GM12878 (cell line): ENCODE measurements around the gene PLEKHD1. TPM values are rescaled to one million over a fixed set of nuclear protein-coding genes. Genes with fewer than 3 reads are reported as not detected.

Source experiments
- ATAC-seq: fragments of 200-7000 bp; cut with Tn5 transposase; 3 replicates; pipeline ENCODE4 v1.9.1; 2020; ENCODE audit warnings: mild to moderate bottlenecking, moderate library complexity
- BruUV-seq: library from RNA; stranded (reverse); fragments of 400-500 nt; replicated peaks from 2 replicates; lab custom pipeline; 2021; lab: Mats Ljungman, UMichigan
- CTCF ChIA-PET: fragments of 300-600 bp; sonication (Branson Sonifier 250); formaldehyde crosslinking; extraction: SDS; loops from one replicate; lab custom pipeline; 2021; ENCODE audit warnings: inconsistent platforms; lab: Yijun Ruan, JAX
- POLR2A ChIA-PET: fragments of 350-600 bp; formaldehyde crosslinking; extraction: SDS; loops from one replicate; lab custom pipeline; 2021; ENCODE audit warnings: inconsistent platforms; lab: Charles Lee
- RAD21 ChIA-PET: fragments of 300-600 bp; sonication (Branson Sonifier 250); formaldehyde crosslinking; loops from one replicate; lab custom pipeline; 2023; ENCODE audit warnings: antibody characterized with exemption; ENCODE audit not compliant: unreplicated experiment; lab: Charles Lee
- SMC1A ChIA-PET: fragments of 300-600 bp; sonication (Branson Sonifier 250); formaldehyde crosslinking; loops from one replicate; lab custom pipeline; 2023; ENCODE audit not compliant: unreplicated experiment, uncharacterized antibody; lab: Charles Lee
- DNase-seq: peaks from one replicate; pipeline ENCODE4 v3.0.0-alpha.2; 2011; ENCODE audit warnings: low read depth, low spot score
- FAIRE-seq: peaks from 3 replicates; lab custom pipeline; 2011; peaks lifted over from hg19 to GRCh38; lab: Jason Lieb, UNC
- H2AFZ ChIP-seq: 2 replicates; pipeline ENCODE4 v1.6.0; 2011; ENCODE audit warnings: low read depth, low read length, control low read depth; ENCODE audit not compliant: control insufficient read depth
- H3K27ac ChIP-seq: 2 replicates; pipeline ENCODE4 v1.5.1; 2011; ENCODE audit warnings: control low read depth; ENCODE audit not compliant: control insufficient read depth, insufficient read depth
- H3K27me3 ChIP-seq, 2 experiments: replicated peaks in 1 of 2; 2 replicates each; pipeline versions ENCODE4 v1.6.0 to v1.6.1; 2011; ENCODE audit warnings: low read length in 1 of 2; ENCODE audit not compliant: control insufficient read depth in 2 of 2, insufficient read depth in 2 of 2
- H3K36me3 ChIP-seq, 2 experiments: 2 replicates each; pipeline ENCODE4 v1.5.1; 2011; ENCODE audit warnings: low read length in 1 of 2; ENCODE audit not compliant: control insufficient read depth in 2 of 2, insufficient read depth in 2 of 2
- H3K4me1 ChIP-seq: 2 replicates; pipeline ENCODE4 v1.6.1; 2011; ENCODE audit warnings: mild to moderate bottlenecking, low read length, moderate library complexity, mixed read lengths; ENCODE audit not compliant: control insufficient read depth, insufficient read depth
- H3K4me2 ChIP-seq: 2 replicates; pipeline ENCODE4 v1.6.0; 2011; ENCODE audit warnings: control low read depth; ENCODE audit not compliant: control insufficient read depth, insufficient read depth
- H3K4me3 ChIP-seq: fragments of 200-600 bp; sonication (generic); 2 replicates; pipeline ENCODE4 v1.5.1; 2016
- H3K79me2 ChIP-seq: 2 replicates; pipeline ENCODE4 v1.6.0; 2011; ENCODE audit warnings: low read length; ENCODE audit not compliant: control insufficient read depth, insufficient read depth
- H3K9ac ChIP-seq: 2 replicates; pipeline ENCODE4 v1.8.0; 2011; ENCODE audit warnings: low read length, control low read depth, mixed read lengths; ENCODE audit not compliant: control insufficient read depth, insufficient read depth
- H3K9me3 ChIP-seq: replicated peaks from 3 replicates; pipeline ENCODE4 v1.5.1; 2011; ENCODE audit warnings: mild to moderate bottlenecking, low read length; ENCODE audit not compliant: control insufficient read depth, insufficient read depth
- H4K20me1 ChIP-seq: 2 replicates; pipeline ENCODE4 v1.6.0; 2011; ENCODE audit not compliant: control insufficient read depth, insufficient read depth
- BACH1 ChIP-seq: fragments of 450-650 bp; IDR thresholded peaks from 2 replicates; pipeline ENCODE4 v1.6.1; 2017; ENCODE audit warnings: mild to moderate bottlenecking, borderline replicate concordance
- BMI1 ChIP-seq: fragments of 450-650 bp; IDR thresholded peaks from 2 replicates; pipeline ENCODE4 v1.6.1; 2016; ENCODE audit warnings: mild to moderate bottlenecking, moderate library complexity, borderline replicate concordance
- CHD1 ChIP-seq: IDR thresholded peaks from 2 replicates; pipeline ENCODE4 v1.6.1; 2012; ENCODE audit warnings: low read depth, low read length, improper control_type of control experiment
- CHD2 ChIP-seq: IDR thresholded peaks from 2 replicates; pipeline ENCODE4 v1.6.1; 2011; ENCODE audit warnings: low read depth, low read length, improper control_type of control experiment, borderline replicate concordance
- CREB1 ChIP-seq: IDR thresholded peaks from 2 replicates; pipeline ENCODE4 v1.6.1; 2012; ENCODE audit warnings: low read depth, mild to moderate bottlenecking, inconsistent platforms
- CUX1 ChIP-seq: IDR thresholded peaks from 2 replicates; pipeline ENCODE4 v1.6.1; 2012; ENCODE audit warnings: improper control_type of control experiment, low read depth, low read length; ENCODE audit not compliant: insufficient replicate concordance
- HDAC2 ChIP-seq: fragments of 200-600 bp; sonication (generic); IDR thresholded peaks from 2 replicates; pipeline ENCODE4 v1.6.1; 2017
- MTA2 ChIP-seq: fragments of 450-650 bp; IDR thresholded peaks from 2 replicates; pipeline ENCODE4 v1.6.1; 2016; ENCODE audit warnings: low read depth, mild to moderate bottlenecking, moderate library complexity
- NBN ChIP-seq: fragments of 450-650 bp; IDR thresholded peaks from 2 replicates; pipeline ENCODE4 v1.6.1; 2016
- NR2C1 ChIP-seq: fragments of 450-650 bp; IDR thresholded peaks from 2 replicates; pipeline ENCODE4 v1.6.1; 2017; ENCODE audit warnings: antibody characterized with exemption, mild to moderate bottlenecking, moderate library complexity
- PAX8 ChIP-seq: fragments of 450-650 bp; IDR thresholded peaks from 2 replicates; pipeline ENCODE4 v1.6.1; 2017; ENCODE audit warnings: mild to moderate bottlenecking, moderate library complexity
- POLR2A ChIP-seq: IDR thresholded peaks from 2 replicates; pipeline ENCODE4 v1.6.1; 2011; ENCODE audit warnings: low read depth, mild to moderate bottlenecking, low read length
- RAD51 ChIP-seq: fragments of 450-650 bp; IDR thresholded peaks from 2 replicates; pipeline ENCODE4 v1.6.1; 2016; ENCODE audit warnings: moderate library complexity, mild to moderate bottlenecking, inconsistent platforms
- RCOR1 ChIP-seq: conservative IDR thresholded peaks from 2 replicates; pipeline ENCODE4 v1.6.1; 2012; ENCODE audit warnings: low read depth, low read length, improper control_type of control experiment
- STAT3 ChIP-seq: IDR thresholded peaks from 2 replicates; pipeline ENCODE4 v1.6.1; 2011; ENCODE audit warnings: low read depth, low read length, improper control_type of control experiment
- WGBS: methylation state at CpG from one replicate; pipeline ENCODE4 v1.1.6; 2016; ENCODE audit warnings: low lambda C conversion rate; ENCODE audit not compliant: insufficient replicate concordance, insufficient coverage; ENCODE audit errors: missing lambda C conversion rate; 5-methylcytosine and 5-hydroxymethylcytosine counted together
- in situ Hi-C: fragments of 300-500 bp; cut with MboI; formaldehyde crosslinking; loops from 9 replicates; pipeline ENCODE4 v1.14.3; 2018; ENCODE audit warnings: mixed read lengths
- intact Hi-C: fragments of 100-400 bp; cut with micrococcal nuclease; formaldehyde crosslinking; loops from one replicate; pipeline ENCODE4 v1.14.2; 2022; ENCODE audit not compliant: unreplicated experiment
- polyA plus RNA-seq, 11 experiments: library from polyadenylated mRNA; depleted of rRNA in 4 of 11; unstranded in 6 of 11; stranded (reverse) in 5 of 11; fragments of >200 nt; fragmentation: Nextera tagmentation in 4 of 11; fragmentation: Illumina TruSeq in 1 of 11; extraction: Ambion mirVana in 4 of 11; extraction: Trizol in 1 of 11; gene quantifications; 1 replicate in 1 of 11; 2 replicates in 10 of 11; pipeline versions ENCODE4 v1.2.1 to v1.2.3, GENCODE V29; 2011 to 2016; ENCODE audit warnings: inconsistent platforms in 2 of 11, missing spikeins in 2 of 11, low read depth in 1 of 11
- total RNA-seq, 4 experiments: library from RNA; depleted of rRNA in 3 of 4; stranded (reverse); fragments of >200 nt in 3 of 4; fragmentation: Illumina TruSeq in 1 of 4; extraction: Trizol in 1 of 4; gene quantifications; 2 replicates each; pipeline versions ENCODE4 v1.2.1 to v1.2.3, GENCODE V29; 2013 to 2021
- TF ChIP-seq, protein P1 (sequence below): fragments of 450-650 bp; IDR thresholded peaks from 2 replicates; pipeline ENCODE4 v1.6.1; 2017; ENCODE audit warnings: mild to moderate bottlenecking, low read depth, inconsistent platforms; ENCODE audit not compliant: poor library complexity, severe bottlenecking
- TF ChIP-seq, protein P2 (sequence below): IDR thresholded peaks from 2 replicates; pipeline ENCODE4 v1.6.1; 2012; ENCODE audit warnings: low read length, inconsistent platforms
- TF ChIP-seq, protein P3 (sequence below): IDR thresholded peaks from 2 replicates; pipeline ENCODE4 v1.6.1; 2012; ENCODE audit warnings: low read depth, low read length, improper control_type of control experiment

Gene PLEKHD1
- total and polyA plus RNA-seq, 10 of the 15 experiments (the other 5 are each of a cell fraction or from before 2014, with no cell fraction given) = 0.01 to 0.08 (median 0.04) TPM; not detected in 6

DNA sequence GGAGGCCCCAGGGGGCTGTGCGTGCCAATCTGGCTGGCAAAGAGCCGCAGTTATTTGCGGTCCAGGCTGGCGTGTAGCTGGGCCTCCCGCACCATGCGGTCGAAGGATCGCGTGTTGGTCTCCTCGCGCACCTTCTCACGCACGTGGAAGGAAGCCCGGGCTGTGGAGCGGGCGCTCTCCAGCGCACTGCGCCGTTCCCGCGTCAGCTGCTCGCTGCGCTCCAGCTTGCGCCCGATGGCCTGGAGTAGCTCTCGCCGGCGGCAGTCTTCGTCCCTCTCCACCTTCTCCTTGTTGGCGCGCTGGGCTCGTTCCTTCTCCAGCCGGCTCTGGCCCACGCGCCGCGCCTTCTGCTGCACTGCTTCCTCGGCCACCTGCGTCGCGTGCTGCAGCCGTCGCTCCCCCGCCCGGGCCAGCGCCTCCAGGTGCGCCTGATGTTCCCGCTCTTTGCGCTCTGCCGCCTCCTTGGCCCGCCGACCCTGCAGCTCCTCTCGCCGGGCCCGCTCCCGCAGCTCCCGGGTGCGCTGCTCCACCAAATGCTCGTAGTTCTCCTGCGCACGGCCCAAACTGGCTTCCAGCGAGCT lies 87.0 kb downstream of the PLEKHD1 start:
- DNase-seq (no peak), ATAC-seq (no peak), FAIRE-seq (no peak)
- intact Hi-C loops = loop anchor here (10.0 kb wide), 1 partner anchor 97 kb away; no protein-coding TSS in a partner anchor
- CTCF ChIA-PET = interaction anchor here (1.1 to 1.3 kb wide), 2 partner anchors 36 to 328 kb away, joined by 3 to 4 read pairs; no protein-coding TSS in a partner anchor
- in situ Hi-C loops = no loop called here
- WGBS = 57% methylated on average over 49 of the region's 62 CpGs
- peaks cover 11 to 16% of the 10 kb centered on the region in 2 experiments for H3K27me3 ChIP-seq
- no peaks in the 10 kb centered on the region; the same call in 2 of the 3 replicates for H3K9me3 ChIP-seq
- no peaks in the 10 kb centered on the region for H3K4me1 ChIP-seq
- POLR2A ChIA-PET = no interaction called here
- no TSS peak for BruUV-seq
- SMC1A ChIA-PET = interaction anchor here (1.6 kb wide), 1 partner anchor 330 kb away, joined by 6 read pairs; no protein-coding TSS in a partner anchor
- H2AFZ ChIP-seq = no peak overlapping the region
- H3K9ac ChIP-seq = no peak overlapping the region
- H3K36me3 ChIP-seq = no peaks in the 10 kb centered on the region
- H3K79me2 ChIP-seq = no peaks in the 10 kb centered on the region
- no peak overlapping the region for H3K4me2 ChIP-seq
- H4K20me1 ChIP-seq = no peaks in the 10 kb centered on the region
- H3K4me3 ChIP-seq = no peak overlapping the region
- no peak overlapping the region for H3K27ac ChIP-seq
- RAD21 ChIA-PET = no interaction called here
- TF ChIP-seq, protein P1, sequence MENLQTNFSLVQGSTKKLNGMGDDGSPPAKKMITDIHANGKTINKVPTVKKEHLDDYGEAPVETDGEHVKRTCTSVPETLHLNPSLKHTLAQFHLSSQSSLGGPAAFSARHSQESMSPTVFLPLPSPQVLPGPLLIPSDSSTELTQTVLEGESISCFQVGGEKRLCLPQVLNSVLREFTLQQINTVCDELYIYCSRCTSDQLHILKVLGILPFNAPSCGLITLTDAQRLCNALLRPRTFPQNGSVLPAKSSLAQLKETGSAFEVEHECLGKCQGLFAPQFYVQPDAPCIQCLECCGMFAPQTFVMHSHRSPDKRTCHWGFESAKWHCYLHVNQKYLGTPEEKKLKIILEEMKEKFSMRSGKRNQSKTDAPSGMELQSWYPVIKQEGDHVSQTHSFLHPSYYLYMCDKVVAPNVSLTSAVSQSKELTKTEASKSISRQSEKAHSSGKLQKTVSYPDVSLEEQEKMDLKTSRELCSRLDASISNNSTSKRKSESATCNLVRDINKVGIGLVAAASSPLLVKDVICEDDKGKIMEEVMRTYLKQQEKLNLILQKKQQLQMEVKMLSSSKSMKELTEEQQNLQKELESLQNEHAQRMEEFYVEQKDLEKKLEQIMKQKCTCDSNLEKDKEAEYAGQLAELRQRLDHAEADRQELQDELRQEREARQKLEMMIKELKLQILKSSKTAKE = no peak
- TF ChIP-seq, protein P2, sequence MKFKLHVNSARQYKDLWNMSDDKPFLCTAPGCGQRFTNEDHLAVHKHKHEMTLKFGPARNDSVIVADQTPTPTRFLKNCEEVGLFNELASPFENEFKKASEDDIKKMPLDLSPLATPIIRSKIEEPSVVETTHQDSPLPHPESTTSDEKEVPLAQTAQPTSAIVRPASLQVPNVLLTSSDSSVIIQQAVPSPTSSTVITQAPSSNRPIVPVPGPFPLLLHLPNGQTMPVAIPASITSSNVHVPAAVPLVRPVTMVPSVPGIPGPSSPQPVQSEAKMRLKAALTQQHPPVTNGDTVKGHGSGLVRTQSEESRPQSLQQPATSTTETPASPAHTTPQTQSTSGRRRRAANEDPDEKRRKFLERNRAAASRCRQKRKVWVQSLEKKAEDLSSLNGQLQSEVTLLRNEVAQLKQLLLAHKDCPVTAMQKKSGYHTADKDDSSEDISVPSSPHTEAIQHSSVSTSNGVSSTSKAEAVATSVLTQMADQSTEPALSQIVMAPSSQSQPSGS = no peak
- TF ChIP-seq MTA2 (no peak), CHD1 (no peak), CUX1 (no peak), CHD2 (no peak), RAD51 (no peak), CREB1 (no peak), BACH1 (no peak), POLR2A (no peak), NBN (no peak), BMI1 (no peak), PAX8 (no peak), STAT3 (no peak), RCOR1 (no peak), NR2C1 (no peak), HDAC2 (no peak)
- TF ChIP-seq, protein P3, sequence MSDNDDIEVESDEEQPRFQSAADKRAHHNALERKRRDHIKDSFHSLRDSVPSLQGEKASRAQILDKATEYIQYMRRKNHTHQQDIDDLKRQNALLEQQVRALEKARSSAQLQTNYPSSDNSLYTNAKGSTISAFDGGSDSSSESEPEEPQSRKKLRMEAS = no peak
